Left lung (tissue), 10 donors: Measurements from ENCODE around the gene CDC45. TPM values are rescaled to one million over a fixed set of nuclear protein-coding genes. Genes with fewer than 3 reads are reported as not detected.

Experiments used
- ATAC-seq: fragments of 200-7000 bp; cut with Tn5 transposase; one replicate; pipeline ENCODE4 v1.9.1; 2020; ENCODE audit warnings: moderate library complexity
- DNase-seq, 4 donors: peaks; one replicate each; pipeline ENCODE4 v3.0.0-alpha.2; 2013 to 2020
- H3K27ac ChIP-seq, 2 donors: fragments of 200-600 bp; sonication (generic) in 1 of 2; one replicate each; pipeline versions ENCODE4 v1.5.0 to v1.8.0; 2020 to 2021
- H3K27me3 ChIP-seq, 2 donors: fragments of 200-600 bp; sonication (generic) in 1 of 2; one replicate each; pipeline versions ENCODE4 v1.5.0 to v1.8.0; 2020 to 2021
- H3K36me3 ChIP-seq, 2 donors: fragments of 200-600 bp; sonication (generic) in 1 of 2; one replicate each; pipeline versions ENCODE4 v1.5.0 to v1.8.0; 2020 to 2021
- H3K4me1 ChIP-seq, 2 donors: fragments of 200-600 bp; one replicate each; pipeline ENCODE4 v1.8.0; 2021
- H3K4me3 ChIP-seq, 2 donors: fragments of 200-600 bp; sonication (generic) in 1 of 2; one replicate each; pipeline versions ENCODE4 v1.5.0 to v1.8.0; 2020 to 2021; ENCODE audit warnings: mild to moderate bottlenecking in 1 of 2
- H3K9me3 ChIP-seq, 2 donors: fragments of 200-600 bp; sonication (generic) in 1 of 2; one replicate each; pipeline versions ENCODE4 v1.5.0 to v1.8.0; 2020 to 2021
- CTCF ChIP-seq, 2 donors: fragments of 200-600 bp; sonication (generic) in 1 of 2; IDR thresholded peaks; one replicate each; pipeline versions ENCODE4 v1.5.0 to v1.8.0; 2021; ENCODE audit warnings: antibody characterized with exemption in 2 of 2
- intact Hi-C, 2 donors: fragments of 100-400 bp; cut with DNase I; formaldehyde crosslinking; loops; one replicate each; pipeline versions ENCODE4 v1.11.2 to v1.14.2; 2022
- polyA plus RNA-seq, 6 donors: library from polyadenylated mRNA; unstranded; fragments of 120-200 nt; gene quantifications; one replicate each; pipeline ENCODE4 v1.2.1, GENCODE V29; 2013; ENCODE audit not compliant: insufficient read length in 6 of 6
- total RNA-seq, 2 donors: library from RNA; stranded (reverse); fragmentation: NEBNext Ultra II Directional; extraction: Animal tissue kit (Norgen Biotek cat#: 25700); gene quantifications; one replicate each; pipeline ENCODE4 v1.2.1, GENCODE V29; 2021
- donor health status: DM: no; HTN: yes; CAD: no.
- donor health status: DM: no; HTN: no; CAD: no.

CDC45 gene
- total and polyA plus RNA-seq, 8 donors, result 6.5 to 23.2 (median 16.2) TPM

- Histone ChIP-seq H3K27ac (no peak overlapping the region), H3K9me3 (no peaks in the 10 kb centered on the region), H3K4me1 (peaks cover 7 to 35% of the 10 kb centered on the region in 2 donors), H3K4me3 (no peak overlapping the region), H3K27me3 (no peaks in the 10 kb centered on the region), H3K36me3 (peaks cover 0 to 47% of the 10 kb centered on the region in 2 donors)
- intact Hi-C loops, result no loop called here
- ATAC-seq (no peak), DNase-seq (no peak)
- TF ChIP-seq CTCF (IDR thresholded peaks at IDR 0.05), result no peak
Observed at GRCh38 chr22:19449422-19449767, 30.3 kb upstream of the CDC45 start.

- no peak overlapping the region for H3K27ac ChIP-seq
- no peak for TF ChIP-seq CTCF (IDR thresholded peaks at IDR 0.05)
- H3K27me3 ChIP-seq, result no peaks in the 10 kb centered on the region
- ATAC-seq, result no peak
- no peak for DNase-seq
- peaks cover 7 to 24% of the 10 kb centered on the region in 2 donors for H3K4me1 ChIP-seq
- intact Hi-C loops, result no loop called here
- H3K9me3 ChIP-seq, result no peaks in the 10 kb centered on the region
- H3K36me3 ChIP-seq, result peaks cover 0 to 55% of the 10 kb centered on the region in 2 donors
- H3K4me3 ChIP-seq, result no peak overlapping the region
Observed at GRCh38 chr22:19450363-19451175, 29.2 kb upstream of the CDC45 start.

GRCh38 chr22:19451570-19451969 lies 28.1 kb upstream of the CDC45 start:
- ATAC-seq, result no peak
- no peaks in the 10 kb centered on the region for H3K9me3 ChIP-seq
- no peak for DNase-seq
- H3K4me1 ChIP-seq, result peaks cover 2 to 14% of the 10 kb centered on the region in 2 donors
- no peak for TF ChIP-seq CTCF (IDR thresholded peaks at IDR 0.05)
- peaks cover 0 to 65% of the 10 kb centered on the region in 2 donors for H3K36me3 ChIP-seq
- no peak overlapping the region for H3K4me3 ChIP-seq
- H3K27me3 ChIP-seq, result no peaks in the 10 kb centered on the region
- intact Hi-C loops, result no loop called here
- H3K27ac ChIP-seq, result no peak overlapping the region

- intact Hi-C loops, result no loop called here
- peaks cover 0 to under 1% of the 10 kb centered on the region in 2 donors for H3K4me1 ChIP-seq
- peaks cover 0 to 87% of the 10 kb centered on the region in 2 donors for H3K36me3 ChIP-seq
- no peak for ATAC-seq
- no peaks in the 10 kb centered on the region for H3K9me3 ChIP-seq
- no peak overlapping the region for H3K4me3 ChIP-seq
- no peak for TF ChIP-seq CTCF (IDR thresholded peaks at IDR 0.05)
- no peak overlapping the region for H3K27ac ChIP-seq
- no peak for DNase-seq
- H3K27me3 ChIP-seq, result no peaks in the 10 kb centered on the region
Observed at GRCh38 chr22:19453718-19454117, 26.0 kb upstream of the CDC45 start.

- no peak for TF ChIP-seq CTCF (IDR thresholded peaks at IDR 0.05)
- Histone ChIP-seq H3K4me1 (no peaks in the 10 kb centered on the region), H3K27me3 (no peaks in the 10 kb centered on the region), H3K9me3 (no peaks in the 10 kb centered on the region), H3K36me3 (peaks cover 0 to 90% of the 10 kb centered on the region in 2 donors), H3K27ac (no peak overlapping the region), H3K4me3 (no peak overlapping the region)
- ATAC-seq (no peak), DNase-seq (no peak)
- intact Hi-C loops, result no loop called here
Observed at GRCh38 chr22:19454156-19454555, 25.6 kb upstream of the CDC45 start.
